MG63 (cell line): ENCODE measurements around the gene CCDC9B. TPM values are rescaled to one million over a fixed set of nuclear protein-coding genes. Genes with fewer than 3 reads are reported as not detected.

Source experiments
- DNase-seq: peaks from one replicate; pipeline ENCODE4 v3.0.0-alpha.2; 2020
- H3K27me3 ChIP-seq: fragments of 250-450 bp; sonication (Bioruptor Pico); 2 replicates; pipeline ENCODE4 v1.5.1; 2020; ENCODE audit warnings: mild to moderate bottlenecking, moderate library complexity
- H3K36me3 ChIP-seq: fragments of 250-450 bp; sonication (Bioruptor Pico); 2 replicates; pipeline ENCODE4 v1.5.1; 2020; ENCODE audit warnings: mild to moderate bottlenecking, moderate library complexity
- H3K4me3 ChIP-seq: fragments of 250-450 bp; sonication (Bioruptor Pico); 2 replicates; pipeline ENCODE4 v1.5.1; 2020; ENCODE audit warnings: mild to moderate bottlenecking, moderate library complexity
- H3K9me3 ChIP-seq: fragments of 250-450 bp; sonication (Bioruptor Pico); 2 replicates; pipeline ENCODE4 v1.5.1; 2020; ENCODE audit warnings: mild to moderate bottlenecking, moderate library complexity
- total RNA-seq: library from RNA; depleted of rRNA; stranded (reverse); fragments of >200 nt; shearing (Covaris generic); gene quantifications from 2 replicates; pipeline ENCODE4 v1.2.3, GENCODE V29; 2014; ENCODE audit warnings: low replicate concordance

The CCDC9B gene
- total RNA-seq, 1 experiment from 2014 or later, result 8.2 TPM

GRCh38 chr15:40310001-40310959 is 30.5 kb downstream of the CCDC9B start:
- Histone ChIP-seq H3K27me3 (no peaks in the 10 kb centered on the region), H3K36me3 (no peaks in the 10 kb centered on the region), H3K4me3 (no peak overlapping the region), H3K9me3 (no peaks in the 10 kb centered on the region)
- peak; percentile 37 for DNase-seq

GRCh38 chr15:40309344-40309862 is 31.3 kb downstream of the CCDC9B start:
- Histone ChIP-seq H3K9me3 (no peaks in the 10 kb centered on the region), H3K36me3 (no peaks in the 10 kb centered on the region), H3K4me3 (no peak overlapping the region), H3K27me3 (no peaks in the 10 kb centered on the region)
- no peak for DNase-seq

- no peaks in the 10 kb centered on the region for H3K36me3 ChIP-seq
- no peak within 1 kb of the TSS for H3K4me3 ChIP-seq
- H3K9me3 ChIP-seq, result no peaks in the 10 kb centered on the region
- DNase-seq, result peak; percentile 30
- H3K27me3 ChIP-seq, result no peaks in the 10 kb centered on the region
Measured at GRCh38 chr15:40307421-40308211, 33.1 kb downstream of the CCDC9B start, which contains the start of gene PLCB2. TSS of gene PLCB2 (minus strand) at chr15:40307935. CDS start at chr15:40307672, 263 bp downstream.

DNA sequence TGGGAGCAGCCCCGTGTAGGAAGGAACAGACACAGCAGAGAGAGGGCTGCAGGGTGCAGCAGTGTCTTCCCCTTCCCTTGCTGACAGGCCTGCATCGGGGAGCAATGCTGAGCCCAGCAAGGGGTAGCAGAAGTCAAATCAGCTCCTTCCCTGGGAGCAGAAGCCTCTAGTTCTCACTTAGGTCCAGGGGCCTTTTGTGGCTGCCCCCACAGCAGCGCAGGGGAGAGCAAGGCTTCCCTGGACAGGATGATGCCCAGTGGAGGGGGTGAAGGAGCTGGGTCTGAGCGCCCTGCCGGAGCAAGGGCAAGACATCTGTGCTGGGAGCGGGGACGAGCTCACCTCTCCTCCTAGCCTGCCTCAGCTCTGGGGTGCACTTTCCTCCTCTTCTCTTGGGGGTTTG is 33.8 kb downstream of the CCDC9B start:
- H3K27me3 ChIP-seq, result no peaks in the 10 kb centered on the region
- no peaks in the 10 kb centered on the region for H3K9me3 ChIP-seq
- H3K4me3 ChIP-seq, result no peak overlapping the region
- no peak for DNase-seq
- H3K36me3 ChIP-seq, result no peaks in the 10 kb centered on the region

GRCh38 chr15:40306371-40306770 is 34.4 kb downstream of the CCDC9B start:
- DNase-seq, result no peak
- no peaks in the 10 kb centered on the region for H3K27me3 ChIP-seq

DNA sequence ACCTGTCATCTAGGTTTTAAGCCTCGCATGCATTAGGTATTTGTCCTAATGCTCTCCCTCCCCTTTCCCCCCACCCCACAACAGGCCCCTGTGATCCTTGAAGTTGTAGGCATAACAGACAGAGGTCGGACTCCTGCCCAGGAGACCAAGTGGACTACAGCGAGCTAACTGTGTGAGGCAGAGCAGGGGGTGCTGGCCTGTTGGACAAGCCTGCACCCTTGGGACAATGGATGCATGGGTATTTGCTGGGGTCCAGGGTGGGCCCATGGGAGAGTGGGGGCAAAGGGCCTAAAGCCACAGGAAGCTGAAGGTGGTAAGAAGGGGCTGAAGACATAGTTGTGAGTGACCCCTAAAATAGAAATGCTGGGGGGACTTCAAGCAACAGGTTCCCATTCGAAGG is 35.5 kb downstream of the CCDC9B start:
- DNase-seq, result no peak
- H3K4me3 ChIP-seq, result no peak overlapping the region
- no peaks in the 10 kb centered on the region for H3K36me3 ChIP-seq
- H3K27me3 ChIP-seq, result no peaks in the 10 kb centered on the region
- H3K9me3 ChIP-seq, result no peaks in the 10 kb centered on the region; the same call in 1 of the 2 replicates

More at GRCh38 chr15:40306371-40306770, 34.4 kb downstream of the CCDC9B start:
- no peaks in the 10 kb centered on the region for H3K9me3 ChIP-seq
- no peaks in the 10 kb centered on the region for H3K36me3 ChIP-seq
- no peak overlapping the region for H3K4me3 ChIP-seq

DNA sequence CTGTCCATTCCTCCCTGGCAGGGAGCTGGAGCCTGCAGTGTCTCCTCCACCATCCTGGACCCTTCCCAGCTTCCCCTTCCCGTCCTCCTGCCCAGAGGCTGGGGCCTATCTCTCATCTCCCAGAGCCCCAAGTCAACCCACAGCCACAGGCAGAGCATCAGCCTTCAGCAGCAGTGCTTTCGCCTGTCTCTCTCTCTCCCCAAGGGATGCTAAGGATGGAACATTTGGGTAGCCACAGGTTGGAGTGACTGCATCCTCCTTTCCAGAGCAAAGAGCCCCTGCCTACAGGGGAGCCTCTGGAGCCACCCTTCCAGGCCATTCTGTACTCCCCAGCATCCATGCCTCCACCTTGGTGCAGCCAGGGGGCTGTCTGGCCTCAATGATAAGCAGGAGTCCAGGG is 37.2 kb downstream of the CCDC9B start:
- no peaks in the 10 kb centered on the region for H3K27me3 ChIP-seq
- DNase-seq, result no peak

DNA sequence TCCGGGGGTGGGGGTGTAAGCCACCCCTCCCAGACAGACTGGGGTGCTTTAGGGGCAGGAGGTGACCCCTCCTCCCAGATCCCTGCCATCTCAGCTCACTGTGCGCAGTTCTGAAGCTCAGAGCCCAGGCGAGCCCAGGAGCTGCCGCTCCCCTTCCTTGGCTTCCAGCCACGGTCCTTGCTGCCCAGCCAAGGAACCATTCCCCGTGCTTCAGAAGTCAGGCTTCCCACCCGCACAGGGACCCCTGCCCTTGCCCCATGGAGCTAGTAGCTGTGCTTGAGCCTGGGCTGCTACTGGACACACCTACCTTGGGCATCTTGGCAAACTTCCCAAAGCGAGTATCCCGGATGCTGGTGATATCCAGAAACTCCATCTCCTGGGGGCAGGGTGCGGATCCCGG is 37.8 kb downstream of the CCDC9B start:
- no peaks in the 10 kb centered on the region for H3K27me3 ChIP-seq
- no peak for DNase-seq
- H3K9me3 ChIP-seq, result no peaks in the 10 kb centered on the region; the same call in 1 of the 2 replicates

More for the DNA sequence above, 37.2 kb downstream of the CCDC9B start:
- Histone ChIP-seq H3K4me3 (no peak overlapping the region), H3K36me3 (no peaks in the 10 kb centered on the region), H3K9me3 (no peaks in the 10 kb centered on the region; the same call in 1 of the 2 replicates)

GRCh38 chr15:40302288-40302886 is 38.4 kb downstream of the CCDC9B start:
- H3K4me3 ChIP-seq, result no peak overlapping the region
- H3K36me3 ChIP-seq, result no peaks in the 10 kb centered on the region
- no peak for DNase-seq
- no peaks in the 10 kb centered on the region for H3K27me3 ChIP-seq
- H3K9me3 ChIP-seq, result no peaks in the 10 kb centered on the region; the same call in 1 of the 2 replicates

More for the DNA sequence above, 37.8 kb downstream of the CCDC9B start:
- no peak overlapping the region for H3K4me3 ChIP-seq
- H3K36me3 ChIP-seq, result no peaks in the 10 kb centered on the region

- H3K4me3 ChIP-seq, result no peak overlapping the region
- no peak for DNase-seq
- no peaks in the 10 kb centered on the region; the same call in 1 of the 2 replicates for H3K9me3 ChIP-seq
- no peaks in the 10 kb centered on the region for H3K36me3 ChIP-seq
- no peaks in the 10 kb centered on the region for H3K27me3 ChIP-seq
Measured at GRCh38 chr15:40301467-40302179, 39.1 kb downstream of the CCDC9B start.

DNA sequence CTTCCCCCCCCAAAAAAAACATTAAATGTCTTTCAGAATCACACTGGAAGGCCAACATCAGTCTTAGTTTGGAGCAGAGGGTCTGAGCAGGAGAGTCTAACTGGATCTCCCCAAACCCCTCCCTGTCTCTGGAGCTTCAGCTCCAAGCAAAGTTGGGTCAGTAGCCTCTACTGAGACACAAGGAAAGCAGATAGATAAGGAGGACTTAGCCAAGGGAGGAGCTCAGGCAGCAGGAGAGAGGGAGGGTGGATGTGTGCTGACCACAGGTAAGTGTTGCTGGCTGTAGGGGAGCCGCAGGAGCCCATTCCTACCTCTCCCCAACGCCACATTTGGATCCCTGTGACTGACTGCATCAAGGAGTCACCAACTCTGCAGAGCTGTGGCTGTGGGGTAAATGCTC is 40.0 kb downstream of the CCDC9B start:
- DNase-seq, result no peak
- no peak overlapping the region for H3K4me3 ChIP-seq
- H3K9me3 ChIP-seq, result no peaks in the 10 kb centered on the region; the same call in 1 of the 2 replicates
- H3K27me3 ChIP-seq, result no peaks in the 10 kb centered on the region
- H3K36me3 ChIP-seq, result no peaks in the 10 kb centered on the region

DNA sequence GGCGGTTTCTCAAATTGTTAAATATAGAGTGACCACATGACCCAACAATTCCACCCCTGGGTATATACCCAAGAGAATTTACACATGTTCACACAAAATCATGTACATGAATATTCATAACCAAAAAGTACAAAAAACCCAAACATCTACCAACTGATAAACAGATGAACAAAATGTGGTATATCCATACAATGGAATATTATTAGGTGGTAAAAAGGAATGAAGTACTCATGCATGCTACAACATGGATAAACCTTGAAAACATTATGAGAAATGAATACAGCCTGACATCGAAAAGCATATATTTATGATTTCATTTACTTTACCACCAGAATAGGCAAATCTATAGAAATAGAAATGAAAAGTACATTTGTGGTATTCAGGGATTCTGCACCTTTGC is 40.4 kb downstream of the CCDC9B start:
- H3K27me3 ChIP-seq, result no peaks in the 10 kb centered on the region
- no peaks in the 10 kb centered on the region for H3K36me3 ChIP-seq
- no peak overlapping the region for H3K4me3 ChIP-seq
- H3K9me3 ChIP-seq, result no peaks in the 10 kb centered on the region; the same call in 1 of the 2 replicates
- no peak for DNase-seq

DNA sequence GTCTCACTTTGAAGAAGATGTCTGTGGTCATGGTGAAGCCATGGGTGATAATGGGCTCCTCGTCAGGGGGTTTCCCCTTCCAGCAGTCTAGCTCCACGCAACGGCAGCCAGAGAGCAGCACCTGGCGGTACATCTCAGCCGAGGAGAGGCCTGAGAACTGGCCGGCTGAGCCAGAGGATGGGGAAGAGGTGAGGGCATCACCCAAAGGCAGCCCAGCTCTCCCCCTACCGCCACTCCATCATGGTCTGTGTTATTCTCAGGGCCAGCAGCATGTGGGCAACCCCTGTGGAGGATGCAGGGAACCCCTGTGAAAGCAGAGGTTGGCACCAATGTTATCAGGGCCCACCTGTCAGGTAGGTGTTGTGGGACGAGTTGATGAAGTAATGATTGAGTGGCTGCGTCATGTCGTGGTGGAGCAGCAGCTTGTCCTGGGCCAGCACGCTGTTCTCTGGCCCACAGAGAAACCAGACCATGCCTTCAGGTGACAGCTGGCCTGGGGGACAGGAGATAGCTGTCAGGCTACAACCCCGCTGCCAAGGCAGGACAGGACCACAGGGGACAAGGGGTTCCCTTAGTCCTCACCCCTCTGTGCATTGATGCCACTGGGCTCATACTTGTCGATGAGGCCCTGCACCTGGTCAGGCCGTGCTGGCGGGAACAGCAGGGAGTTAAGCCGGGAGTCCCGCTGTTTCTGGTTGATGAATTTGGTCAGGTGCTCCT is 42.4 kb downstream of the CCDC9B start:
- no peak overlapping the region for H3K4me3 ChIP-seq
- no peaks in the 10 kb centered on the region for H3K36me3 ChIP-seq
- H3K27me3 ChIP-seq, result no peaks in the 10 kb centered on the region
- no peak for DNase-seq
- no peaks in the 10 kb centered on the region; the same call in 1 of the 2 replicates for H3K9me3 ChIP-seq

DNA sequence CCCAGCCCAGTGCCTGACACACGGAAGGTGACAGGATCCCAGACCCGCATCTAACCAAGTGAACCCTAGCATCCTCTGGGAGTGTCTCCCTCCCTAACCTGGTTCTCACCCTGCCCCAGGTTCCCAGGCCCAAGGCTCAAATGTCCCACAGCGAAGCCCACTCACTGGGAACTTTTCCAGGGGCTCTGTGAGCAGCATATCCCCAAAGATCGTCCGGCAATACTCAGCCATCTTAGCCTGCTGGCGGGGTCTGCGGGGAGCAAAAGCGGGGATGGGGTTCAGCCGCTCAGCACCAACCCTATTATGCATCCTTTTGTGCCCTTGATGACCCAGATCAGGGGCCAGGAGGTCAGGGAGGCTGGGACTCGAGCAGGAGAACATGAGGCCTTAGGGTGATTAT is 43.4 kb downstream of the CCDC9B start:
- no peaks in the 10 kb centered on the region for H3K36me3 ChIP-seq
- no peak for DNase-seq

GRCh38 chr15:40296561-40297230 is 44.0 kb downstream of the CCDC9B start:
- no peak for DNase-seq
- Histone ChIP-seq H3K4me3 (no peak overlapping the region), H3K27me3 (no peaks in the 10 kb centered on the region), H3K36me3 (no peaks in the 10 kb centered on the region), H3K9me3 (no peaks in the 10 kb centered on the region; the same call in 1 of the 2 replicates)

More for the DNA sequence above, 43.4 kb downstream of the CCDC9B start:
- Histone ChIP-seq H3K27me3 (no peaks in the 10 kb centered on the region), H3K4me3 (no peak overlapping the region), H3K9me3 (no peaks in the 10 kb centered on the region; the same call in 1 of the 2 replicates)
